Pancreas (tissue), 10 donors: ENCODE measurements around the gene ACKR3. TPM values are rescaled to one million over a fixed set of nuclear protein-coding genes. Genes with fewer than 3 reads are reported as not detected.

ENCODE experiments used
- ATAC-seq, 4 donors: fragments of 200-7000 bp; cut with Tn5 transposase; one replicate each; pipeline versions ENCODE4 v1.8.0 to v1.9.1; 2020; ENCODE audit warnings: mild to moderate bottlenecking in 4 of 4, moderate library complexity in 4 of 4
- DNase-seq, 6 donors: peaks; one replicate each; pipeline ENCODE4 v3.0.0-alpha.2; 2020
- FAIRE-seq: peaks from 2 replicates; lab custom pipeline; 2012; peaks lifted over from hg19 to GRCh38; lab: Jason Lieb, UNC
- H3K27ac ChIP-seq, 4 donors: fragments of 200-600 bp; sonication (generic); 1 replicate in 3 of 4; 2 replicates in 1 of 4; pipeline versions ENCODE4 v1.5.0 to v1.8.0; 2020
- H3K27me3 ChIP-seq, 4 donors: fragments of 200-600 bp; one replicate each; pipeline ENCODE4 v1.8.0; 2021
- H3K36me3 ChIP-seq, 3 donors: fragments of 200-600 bp; sonication (generic) in 1 of 3; one replicate each; pipeline versions ENCODE4 v1.5.0 to v1.8.0; 2020 to 2021
- H3K4me1 ChIP-seq, 3 donors: fragments of 200-600 bp; one replicate each; pipeline ENCODE4 v1.8.0; 2021
- H3K4me3 ChIP-seq, 4 donors: fragments of 200-600 bp; sonication (generic) in 2 of 4; one replicate each; pipeline versions ENCODE4 v1.5.0 to v1.8.0; 2020 to 2021
- H3K9me3 ChIP-seq, 4 donors: fragments of 200-600 bp; one replicate each; pipeline ENCODE4 v1.8.0; 2021
- CTCF ChIP-seq, 4 donors: fragments of 200-600 bp; sonication (generic) in 3 of 4; IDR thresholded peaks; one replicate each; pipeline versions ENCODE4 v1.5.0 to v1.8.0; 2021; ENCODE audit warnings: antibody characterized with exemption in 4 of 4
- WGBS, 2 donors: extraction: QIAGEN DNeasy Blood & Tissue Kit; methylation state at CpG; one replicate each; pipeline ENCODE4 v1.1.7; 2013; 5-methylcytosine and 5-hydroxymethylcytosine counted together
- intact Hi-C, 3 donors: fragments of 100-400 bp; cut with DNase I; formaldehyde crosslinking; loops; one replicate each; pipeline versions ENCODE4 v1.11.1 to v1.14.2; 2022
- polyA plus RNA-seq, 2 donors: library from polyadenylated mRNA; stranded (reverse); fragments of 200-250 nt; gene quantifications; one replicate each; pipeline ENCODE4 v1.2.3, GENCODE V29; 2013
- total RNA-seq, 6 donors: library from RNA; stranded (reverse); fragmentation: NEBNext Ultra II Directional in 4 of 6; extraction: Animal tissue kit (Norgen Biotek cat#: 25700) in 4 of 6; gene quantifications; one replicate each; pipeline versions ENCODE4 v1.2.1 to v1.2.4, GENCODE V29; 2021 to 2023
- donor health status: healthy with polysubstance abuse.
- donor health status: DM: no; HTN: no; CAD: no; lungs with moderate emphysema.
- donor health status: DM: no; HTN: no; CAD: no.
- donor health status: control.
- donor health status: control.
- donor health status: Bipolar disorder and iron deficiency.
- donor health status: DM: yes; HTN: yes; CAD: no.
- donor health status: DM: no; HTN: no; CAD: no.
- donor health status: DM: no; HTN: no; CAD: no.
- donor health status: DM: yes; HTN: yes; CAD: no.

Gene ACKR3
- total and polyA plus RNA-seq, 8 donors = 6.2 to 30.3 (median 12.9) TPM

- 38 to 41% methylated on average over 11 of the region's 11 CpGs for WGBS, 2 donors
- FAIRE-seq = no peak
- DNase-seq = peak in 5 of 6 donors; percentile 44 to 77 (median 65)
- H3K9me3 ChIP-seq = no peaks in the 10 kb centered on the region
- peaks cover 0 to 13% (median 7%) of the 10 kb centered on the region in 3 donors for H3K36me3 ChIP-seq
- TF ChIP-seq CTCF (IDR thresholded peaks at IDR 0.05) = no peak
- peak; percentile 19 to 51 (median 37) for ATAC-seq
- H3K27me3 ChIP-seq = no peaks in the 10 kb centered on the region
- intact Hi-C loops = no loop called here
- peak overlapping the region; percentile 54 to 75 (median 64) for H3K27ac ChIP-seq
- H3K4me3 ChIP-seq = peak overlapping the region in 2 of 4 donors; percentile 19 to 30
- peaks cover 13 to 61% (median 25%) of the 10 kb centered on the region in 3 donors for H3K4me1 ChIP-seq
Observed at GRCh38 chr2:236576953-236577352, 7.3 kb downstream of the ACKR3 start.

GRCh38 chr2:236577481-236578410, 8.1 kb downstream of the ACKR3 start:
- Histone ChIP-seq H3K27me3 (no peaks in the 10 kb centered on the region), H3K36me3 (peaks cover 0 to 20% (median 7%) of the 10 kb centered on the region in 3 donors), H3K9me3 (no peaks in the 10 kb centered on the region), H3K4me3 (peak overlapping the region in 2 of 4 donors; percentile 19 to 30), H3K27ac (peak overlapping the region; percentile 54 to 75 (median 64)), H3K4me1 (peaks cover 16 to 67% (median 29%) of the 10 kb centered on the region in 3 donors)
- intact Hi-C loops = no loop called here
- ATAC-seq = peak; percentile 7 to 19 (median 10)
- WGBS, 2 donors = 40 to 44% methylated on average over 22 of the region's 22 CpGs
- no peak for FAIRE-seq
- peak in 5 of 6 donors; percentile 37 to 73 (median 56) for DNase-seq
- TF ChIP-seq CTCF (IDR thresholded peaks at IDR 0.05) = no peak

- no peak for TF ChIP-seq CTCF (IDR thresholded peaks at IDR 0.05)
- H3K4me1 ChIP-seq = peaks cover 16 to 67% (median 29%) of the 10 kb centered on the region in 3 donors
- ATAC-seq (peak in 1 of 4 donors; percentile 4), DNase-seq (no peak), FAIRE-seq (no peak)
- H3K27me3 ChIP-seq = no peaks in the 10 kb centered on the region
- intact Hi-C loops = no loop called here
- H3K4me3 ChIP-seq = peak overlapping the region in 2 of 4 donors; percentile 1 to 30
- no peaks in the 10 kb centered on the region for H3K9me3 ChIP-seq
- H3K27ac ChIP-seq = peak overlapping the region; percentile 54 to 75 (median 64)
- H3K36me3 ChIP-seq = peaks cover 0 to 23% (median 7%) of the 10 kb centered on the region in 3 donors
- WGBS, 2 donors = 44 to 52% methylated on average over 15 of the region's 15 CpGs
Observed at GRCh38 chr2:236578411-236578846, 8.8 kb downstream of the ACKR3 start.

- DNase-seq (peak in 4 of 6 donors; percentile 23 to 79 (median 73)), ATAC-seq (peak; percentile 56 to 68 (median 63)), FAIRE-seq (no peak)
- no peak for TF ChIP-seq CTCF (IDR thresholded peaks at IDR 0.05)
- Histone ChIP-seq H3K27ac (peak overlapping the region; percentile 12 to 75 (median 64)), H3K27me3 (no peaks in the 10 kb centered on the region), H3K9me3 (no peaks in the 10 kb centered on the region), H3K36me3 (peaks cover 0 to 23% (median 7%) of the 10 kb centered on the region in 3 donors), H3K4me1 (peaks cover 16 to 63% (median 29%) of the 10 kb centered on the region in 3 donors), H3K4me3 (peak overlapping the region in 2 of 4 donors; percentile 1 to 23)
- WGBS, 2 donors = 21 to 30% methylated on average over 9 of the region's 9 CpGs
- intact Hi-C loops = no loop called here
Observed at GRCh38 chr2:236579048-236579745, 9.6 kb downstream of the ACKR3 start.
